Vagina (tissue), 2 donors: ENCODE measurements around the gene VAMP1.

ENCODE experiments used
- POLR2AphosphoS5 ChIP-seq, 2 donors: sonication (generic); formaldehyde crosslinking; IDR thresholded peaks; one replicate each; pipeline ENCODE4 v1.9.0; 2017; ENCODE audit warnings: antibody characterized with exemption in 2 of 2, mild to moderate bottlenecking in 2 of 2, low read depth in 1 of 2; ENCODE audit not compliant: insufficient read depth in 1 of 2
- TF ChIP-seq, protein P1 (sequence below), 3 experiments: fragments of 450-650 bp in 2 of 3; fragments of 200-600 bp in 1 of 3; sonication (generic) in 1 of 3; IDR thresholded peaks; one replicate each; pipeline ENCODE4 v1.5.1; 2017 to 2019; ENCODE audit warnings: antibody characterized with exemption in 3 of 3, mild to moderate bottlenecking in 2 of 3, moderate library complexity in 2 of 3

GRCh38 chr12:6468283-6468575, 2.2 kb downstream of the VAMP1 start:
- TF ChIP-seq, protein P1, sequence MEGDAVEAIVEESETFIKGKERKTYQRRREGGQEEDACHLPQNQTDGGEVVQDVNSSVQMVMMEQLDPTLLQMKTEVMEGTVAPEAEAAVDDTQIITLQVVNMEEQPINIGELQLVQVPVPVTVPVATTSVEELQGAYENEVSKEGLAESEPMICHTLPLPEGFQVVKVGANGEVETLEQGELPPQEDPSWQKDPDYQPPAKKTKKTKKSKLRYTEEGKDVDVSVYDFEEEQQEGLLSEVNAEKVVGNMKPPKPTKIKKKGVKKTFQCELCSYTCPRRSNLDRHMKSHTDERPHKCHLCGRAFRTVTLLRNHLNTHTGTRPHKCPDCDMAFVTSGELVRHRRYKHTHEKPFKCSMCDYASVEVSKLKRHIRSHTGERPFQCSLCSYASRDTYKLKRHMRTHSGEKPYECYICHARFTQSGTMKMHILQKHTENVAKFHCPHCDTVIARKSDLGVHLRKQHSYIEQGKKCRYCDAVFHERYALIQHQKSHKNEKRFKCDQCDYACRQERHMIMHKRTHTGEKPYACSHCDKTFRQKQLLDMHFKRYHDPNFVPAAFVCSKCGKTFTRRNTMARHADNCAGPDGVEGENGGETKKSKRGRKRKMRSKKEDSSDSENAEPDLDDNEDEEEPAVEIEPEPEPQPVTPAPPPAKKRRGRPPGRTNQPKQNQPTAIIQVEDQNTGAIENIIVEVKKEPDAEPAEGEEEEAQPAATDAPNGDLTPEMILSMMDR (IDR thresholded peaks at IDR 0.05), result no peak
- TF ChIP-seq POLR2AphosphoS5 (IDR thresholded peaks at IDR 0.05; ENCODE audit: insufficient read depth in 1 of 2, low read depth in 1 of 2), result no peak
